Kidney (tissue), 14 donors: ENCODE results near the gene PRELP. TPM values are rescaled to one million over a fixed set of nuclear protein-coding genes. Genes with fewer than 3 reads are reported as not detected.

ENCODE experiments used
- DNase-seq, 5 donors: peaks; one replicate each; pipeline ENCODE4 v3.0.0-alpha.2; 2013 to 2020
- FAIRE-seq: peaks from 2 replicates; lab custom pipeline; 2012; peaks lifted over from hg19 to GRCh38; lab: Jason Lieb, UNC
- H3K27ac ChIP-seq, 2 donors: one replicate each; pipeline ENCODE4 v1.7.0; 2013; ENCODE audit warnings: low read depth in 2 of 2, low read length in 2 of 2, inconsistent platforms in 1 of 2
- H3K27me3 ChIP-seq: one replicate; pipeline ENCODE4 v1.7.1; 2013; ENCODE audit warnings: low read length, inconsistent platforms; ENCODE audit not compliant: control insufficient read depth, insufficient read depth
- H3K36me3 ChIP-seq, 3 donors: one replicate each; pipeline versions ENCODE4 v1.7.0 to v1.7.1; 2013; ENCODE audit warnings: low read length in 3 of 3, control low read depth in 1 of 3, inconsistent platforms in 1 of 3; ENCODE audit not compliant: insufficient read depth in 3 of 3, control insufficient read depth in 2 of 3
- H3K4me1 ChIP-seq, 3 donors: one replicate each; pipeline versions ENCODE4 v1.7.0 to v1.7.1; 2013; ENCODE audit warnings: low read length in 3 of 3, inconsistent platforms in 1 of 3, low read depth in 1 of 3; ENCODE audit not compliant: control insufficient read depth in 2 of 3, insufficient read depth in 2 of 3
- H3K4me3 ChIP-seq, 3 donors: one replicate each; pipeline versions ENCODE4 v1.7.0 to v1.8.1; 2013; ENCODE audit warnings: low read length in 3 of 3, control low read depth in 1 of 3, inconsistent platforms in 1 of 3
- H3K9ac ChIP-seq, 3 donors: one replicate each; pipeline versions ENCODE4 v1.7.0 to v1.7.1; 2013; ENCODE audit warnings: low read length in 3 of 3, control low read depth in 1 of 3, inconsistent platforms in 1 of 3
- H3K9me3 ChIP-seq, 3 donors: one replicate each; pipeline versions ENCODE4 v1.7.0 to v1.7.1; 2013; ENCODE audit warnings: low read length in 3 of 3, control low read depth in 1 of 3, inconsistent platforms in 1 of 3; ENCODE audit not compliant: control insufficient read depth in 2 of 3, insufficient read depth in 1 of 3
- CTCF ChIP-seq: IDR thresholded peaks from 3 replicates; pipeline ENCODE4 v1.5.1; 2012; ENCODE audit warnings: mild to moderate bottlenecking, moderate library complexity, borderline replicate concordance; ENCODE audit not compliant: insufficient read depth; ENCODE audit errors: extremely low read depth
- intact Hi-C: fragments of 100-400 bp; cut with DNase I; formaldehyde crosslinking; loops from one replicate; pipeline ENCODE4 v1.11.1; 2022
- polyA plus RNA-seq: library from polyadenylated mRNA; stranded (reverse); fragments of 350-450 nt; fragmentation: Illumina TruSeq; extraction: RNeasy Lipid Tissue Mini Kit (QIAGEN cat#74804); gene quantifications from one replicate; pipeline ENCODE4 v1.2.3, GENCODE V29; 2014; ENCODE audit warnings: low read depth, low replicate concordance; ENCODE audit not compliant: insufficient read depth
- total RNA-seq: library from RNA; stranded (reverse); fragmentation: NEBNext Ultra II Directional; extraction: Animal tissue kit (Norgen Biotek cat#: 25700); gene quantifications from one replicate; pipeline ENCODE4 v1.2.1, GENCODE V29; 2021
- donor health status: control.
- donor health status: control.
- donor health status: control.
- donor health status: control.
- donor health status: control.
- donor health status: DM: yes; HTN: yes; CAD: no.
- donor health status: Normal renal cell carcinoma (clear cell type).

PRELP gene
- total and polyA plus RNA-seq, 2 donors from 2014 or later, result 9.5 to 24.5 TPM

- no peak overlapping the region for H3K4me3 ChIP-seq
- H3K9ac ChIP-seq, result no peak overlapping the region
- no peak overlapping the region for H3K27ac ChIP-seq
- no peak for TF ChIP-seq CTCF
- FAIRE-seq, result no peak
- intact Hi-C loops, result no loop called here
- no peaks in the 10 kb centered on the region for H3K9me3 ChIP-seq
- H3K27me3 ChIP-seq, result no peaks in the 10 kb centered on the region
- H3K36me3 ChIP-seq, result no peaks in the 10 kb centered on the region
- DNase-seq, result no peak
- no peaks in the 10 kb centered on the region for H3K4me1 ChIP-seq
These were observed 17.5 kb upstream of the PRELP start for GRCh38 chr1:203458078-203458477.

- Histone ChIP-seq H3K27ac (no peak overlapping the region), H3K27me3 (no peaks in the 10 kb centered on the region), H3K36me3 (no peaks in the 10 kb centered on the region), H3K9me3 (no peaks in the 10 kb centered on the region), H3K9ac (no peak overlapping the region), H3K4me1 (peaks cover 0 to 3% (median 0%) of the 10 kb centered on the region in 3 donors), H3K4me3 (no peak overlapping the region)
- TF ChIP-seq CTCF, result no peak
- DNase-seq (no peak), FAIRE-seq (no peak)
- intact Hi-C loops, result no loop called here
These were observed 15.9 kb upstream of the PRELP start for GRCh38 chr1:203459671-203460201.

GRCh38 chr1:203461717-203462116 is 13.9 kb upstream of the PRELP start:
- FAIRE-seq (no peak), DNase-seq (no peak)
- Histone ChIP-seq H3K27ac (no peak overlapping the region), H3K36me3 (no peaks in the 10 kb centered on the region), H3K9ac (no peak overlapping the region), H3K9me3 (no peaks in the 10 kb centered on the region), H3K27me3 (no peaks in the 10 kb centered on the region), H3K4me3 (no peak overlapping the region), H3K4me1 (peaks cover 0 to 13% (median 13%) of the 10 kb centered on the region in 3 donors)
- no peak for TF ChIP-seq CTCF
- intact Hi-C loops, result no loop called here

GRCh38 chr1:203462143-203462542 is 13.5 kb upstream of the PRELP start:
- intact Hi-C loops, result no loop called here
- no peak overlapping the region for H3K4me3 ChIP-seq
- no peak overlapping the region for H3K27ac ChIP-seq
- no peak overlapping the region for H3K9ac ChIP-seq
- no peaks in the 10 kb centered on the region for H3K36me3 ChIP-seq
- no peaks in the 10 kb centered on the region for H3K27me3 ChIP-seq
- TF ChIP-seq CTCF, result no peak
- H3K4me1 ChIP-seq, result peaks cover 0 to 15% (median 14%) of the 10 kb centered on the region in 3 donors
- DNase-seq (no peak), FAIRE-seq (no peak)
- H3K9me3 ChIP-seq, result no peaks in the 10 kb centered on the region
